Lung (tissue), 12 donors: ENCODE results near the gene CYP4X1. TPM values are rescaled to one million over a fixed set of nuclear protein-coding genes. Genes with fewer than 3 reads are reported as not detected.

Experiments
- ATAC-seq: fragments of 200-7000 bp; cut with Tn5 transposase; one replicate; pipeline ENCODE4 v1.9.1; 2020; ENCODE audit warnings: moderate number of reproducible peaks; ENCODE audit not compliant: insufficient read depth, low FRiP score
- DNase-seq, 3 donors: peaks; one replicate each; pipeline ENCODE4 v3.0.0-alpha.2; 2013 to 2017
- H3K27ac ChIP-seq, 2 donors: one replicate each; pipeline ENCODE4 v1.5.1; 2013; ENCODE audit warnings: mild to moderate bottlenecking in 2 of 2, moderate library complexity in 2 of 2, control low read depth in 1 of 2, inconsistent platforms in 1 of 2, low read depth in 1 of 2, low read length in 1 of 2
- H3K27me3 ChIP-seq, 3 donors: one replicate each; pipeline ENCODE4 v1.5.1; 2013; ENCODE audit warnings: low read length in 2 of 3; ENCODE audit not compliant: control insufficient read depth in 3 of 3, insufficient read depth in 3 of 3
- H3K36me3 ChIP-seq, 4 donors: one replicate each; pipeline ENCODE4 v1.5.1; 2013; ENCODE audit warnings: low read length in 4 of 4, mild to moderate bottlenecking in 1 of 4, moderate library complexity in 1 of 4; ENCODE audit not compliant: control insufficient read depth in 4 of 4, insufficient read depth in 4 of 4
- H3K4me1 ChIP-seq, 5 donors: one replicate each; pipeline ENCODE4 v1.5.1; 2013; ENCODE audit warnings: low read length in 5 of 5, mild to moderate bottlenecking in 2 of 5, moderate library complexity in 1 of 5; ENCODE audit not compliant: control insufficient read depth in 5 of 5, insufficient read depth in 5 of 5
- H3K4me3 ChIP-seq: one replicate; pipeline ENCODE4 v1.5.1; 2013; ENCODE audit warnings: mild to moderate bottlenecking, control low read depth, moderate library complexity
- H3K9ac ChIP-seq, 2 donors: one replicate each; pipeline ENCODE4 v1.5.1; 2013; ENCODE audit warnings: low read length in 2 of 2, control low read depth in 1 of 2; ENCODE audit not compliant: insufficient read depth in 1 of 2
- H3K9me3 ChIP-seq, 4 donors: one replicate each; pipeline ENCODE4 v1.5.1; 2013; ENCODE audit warnings: low read length in 3 of 4, mild to moderate bottlenecking in 1 of 4, moderate library complexity in 1 of 4; ENCODE audit not compliant: control insufficient read depth in 4 of 4, insufficient read depth in 3 of 4
- CTCF ChIP-seq: IDR thresholded peaks from 2 replicates; pipeline ENCODE4 v1.5.1; 2012; ENCODE audit warnings: mild to moderate bottlenecking; ENCODE audit errors: control extremely low read depth, extremely low read depth
- WGBS, 2 donors: extraction: QIAGEN DNeasy Blood & Tissue Kit; methylation state at CpG; one replicate each; pipeline ENCODE4 v1.1.7; 2013; 5-methylcytosine and 5-hydroxymethylcytosine counted together
- polyA plus RNA-seq, 2 donors: library from polyadenylated mRNA; stranded (reverse); fragments of 200-250 nt; gene quantifications; one replicate each; pipeline ENCODE4 v1.2.1, GENCODE V29; 2013
- total RNA-seq, 2 donors: library from RNA; depleted of rRNA in 1 of 2; stranded (reverse); fragments of >200 nt in 1 of 2; gene quantifications; one replicate each; pipeline ENCODE4 v1.2.1, GENCODE V29; 2014 to 2021
- donor health status: control.
- donor health status: control.
- donor health status: Bipolar disorder and iron deficiency.
- donor health status: healthy.
- donor health status: DM: yes; HTN: yes; CAD: no.

Gene CYP4X1
- total and polyA plus RNA-seq, 4 donors = 7.2 to 23.5 (median 16.7) TPM

- DNase-seq (peak in 2 of 3 donors; percentile 37 to 38), ATAC-seq (no peak)
- WGBS, 2 donors = 49 to 53% methylated on average over 13 of the region's 13 CpGs
- no peaks in the 10 kb centered on the region for H3K36me3 ChIP-seq
- H3K9ac ChIP-seq = no peak overlapping the region
- H3K4me1 ChIP-seq = no peaks in the 10 kb centered on the region
- no peak overlapping the region for H3K27ac ChIP-seq
- TF ChIP-seq CTCF = no peak
- no peaks in the 10 kb centered on the region for H3K27me3 ChIP-seq
- H3K9me3 ChIP-seq = peaks cover 0 to 3% (median 1%) of the 10 kb centered on the region in 4 donors
- no peak overlapping the region for H3K4me3 ChIP-seq
Measured at GRCh38 chr1:46991083-46991923, 32.2 kb upstream of the CYP4X1 start.

GRCh38 chr1:46996659-46997281, 26.7 kb upstream of the CYP4X1 start:
- Histone ChIP-seq H3K9me3 (peaks cover 0 to 3% (median 1%) of the 10 kb centered on the region in 4 donors), H3K27me3 (no peaks in the 10 kb centered on the region), H3K4me1 (no peaks in the 10 kb centered on the region), H3K27ac (no peak overlapping the region), H3K36me3 (no peaks in the 10 kb centered on the region), H3K9ac (no peak overlapping the region), H3K4me3 (no peak overlapping the region)
- DNase-seq (no peak), ATAC-seq (no peak)
- no peak for TF ChIP-seq CTCF
- 18 to 28% methylated on average over 3 of the region's 3 CpGs for WGBS, 2 donors

- H3K36me3 ChIP-seq = no peaks in the 10 kb centered on the region
- no peaks in the 10 kb centered on the region for H3K4me1 ChIP-seq
Measured at GRCh38 chr1:47002211-47002610, 21.3 kb upstream of the CYP4X1 start.

More at GRCh38 chr1:47002211-47002610, 21.3 kb upstream of the CYP4X1 start:
- no peak for DNase-seq
- no peaks in the 10 kb centered on the region for H3K9me3 ChIP-seq
- no peaks in the 10 kb centered on the region for H3K27me3 ChIP-seq
- no peak overlapping the region for H3K27ac ChIP-seq
- TF ChIP-seq CTCF = no peak
- no peak overlapping the region for H3K4me3 ChIP-seq
- 47 to 49% methylated on average over 1 of the region's 1 CpG for WGBS, 2 donors
- no peak for ATAC-seq
- no peak overlapping the region for H3K9ac ChIP-seq
